Chondrocyte (in vitro differentiated cells): ENCODE data around the gene EPS8L2. TPM values are rescaled to one million over a fixed set of nuclear protein-coding genes. Genes with fewer than 3 reads are reported as not detected.

ENCODE experiments used
- DNase-seq: peaks from one replicate; pipeline ENCODE4 v3.0.0; 2021; ENCODE audit warnings: mixed read lengths, low spot score
- H3K27ac Mint-ChIP-seq: one replicate; pipeline ENCODE4 v1.8.0; 2021; ENCODE audit warnings: mild to moderate bottlenecking, moderate library complexity, mixed read lengths; ENCODE audit not compliant: unreplicated experiment
- H3K27me3 Mint-ChIP-seq: 2 replicates; pipeline ENCODE4 v1.8.0; 2021; ENCODE audit warnings: low read depth, mixed read lengths
- H3K36me3 Mint-ChIP-seq: 2 replicates; pipeline ENCODE4 v1.8.0; 2021; ENCODE audit warnings: low read depth, mixed read lengths
- H3K4me1 Mint-ChIP-seq: 2 replicates; pipeline ENCODE4 v1.8.0; 2021; ENCODE audit warnings: low read depth, mild to moderate bottlenecking, mixed read lengths
- H3K4me3 Mint-ChIP-seq: one replicate; pipeline ENCODE4 v1.8.0; 2021; ENCODE audit warnings: mild to moderate bottlenecking, moderate library complexity, mixed read lengths; ENCODE audit not compliant: unreplicated experiment
- H3K9me3 Mint-ChIP-seq: 2 replicates; pipeline ENCODE4 v1.8.0; 2021; ENCODE audit warnings: low read depth, mixed read lengths
- CTCF ChIP-seq: fragments of 200-600 bp; sonication (generic); IDR thresholded peaks from 2 replicates; pipeline ENCODE4 v1.5.0; 2021; ENCODE audit warnings: antibody characterized with exemption, mild to moderate bottlenecking, moderate library complexity
- total RNA-seq: library from RNA; stranded (reverse); gene quantifications from 3 replicates; pipeline ENCODE4 v1.2.1, GENCODE V29; 2021

EPS8L2 gene
- total RNA-seq, 1 donor from 2014 or later = 51.6 TPM

- Mint-ChIP-seq H3K27me3 (no peaks in the 10 kb centered on the region), H3K27ac (peak overlapping the region; percentile 95), H3K4me3 (peak overlapping the region; percentile 77), H3K36me3 (no peaks in the 10 kb centered on the region), H3K4me1 (peaks cover 54% of the 10 kb centered on the region), H3K9me3 (no peaks in the 10 kb centered on the region)
- TF ChIP-seq CTCF = peak; percentile 71
- DNase-seq = peak; percentile 86
These were observed 1.2 kb downstream of the EPS8L2 start for GRCh38 chr11:706957-707816.

- Mint-ChIP-seq H3K4me3 (peak overlapping the region; percentile 71), H3K27ac (peak overlapping the region; percentile 77), H3K36me3 (no peaks in the 10 kb centered on the region), H3K4me1 (peaks cover 50% of the 10 kb centered on the region), H3K9me3 (no peaks in the 10 kb centered on the region), H3K27me3 (no peaks in the 10 kb centered on the region)
- DNase-seq = peak; percentile 88
- no peak for TF ChIP-seq CTCF
These were observed 1.9 kb downstream of the EPS8L2 start for GRCh38 chr11:707817-708420.

- TF ChIP-seq CTCF = no peak
- peak; percentile 83 for DNase-seq
- Mint-ChIP-seq H3K27me3 (no peaks in the 10 kb centered on the region), H3K36me3 (no peaks in the 10 kb centered on the region), H3K4me1 (peaks cover 44% of the 10 kb centered on the region), H3K27ac (no peak overlapping the region), H3K9me3 (no peaks in the 10 kb centered on the region), H3K4me3 (no peak overlapping the region)
These were observed 2.5 kb downstream of the EPS8L2 start for GRCh38 chr11:708511-708910.

DNA sequence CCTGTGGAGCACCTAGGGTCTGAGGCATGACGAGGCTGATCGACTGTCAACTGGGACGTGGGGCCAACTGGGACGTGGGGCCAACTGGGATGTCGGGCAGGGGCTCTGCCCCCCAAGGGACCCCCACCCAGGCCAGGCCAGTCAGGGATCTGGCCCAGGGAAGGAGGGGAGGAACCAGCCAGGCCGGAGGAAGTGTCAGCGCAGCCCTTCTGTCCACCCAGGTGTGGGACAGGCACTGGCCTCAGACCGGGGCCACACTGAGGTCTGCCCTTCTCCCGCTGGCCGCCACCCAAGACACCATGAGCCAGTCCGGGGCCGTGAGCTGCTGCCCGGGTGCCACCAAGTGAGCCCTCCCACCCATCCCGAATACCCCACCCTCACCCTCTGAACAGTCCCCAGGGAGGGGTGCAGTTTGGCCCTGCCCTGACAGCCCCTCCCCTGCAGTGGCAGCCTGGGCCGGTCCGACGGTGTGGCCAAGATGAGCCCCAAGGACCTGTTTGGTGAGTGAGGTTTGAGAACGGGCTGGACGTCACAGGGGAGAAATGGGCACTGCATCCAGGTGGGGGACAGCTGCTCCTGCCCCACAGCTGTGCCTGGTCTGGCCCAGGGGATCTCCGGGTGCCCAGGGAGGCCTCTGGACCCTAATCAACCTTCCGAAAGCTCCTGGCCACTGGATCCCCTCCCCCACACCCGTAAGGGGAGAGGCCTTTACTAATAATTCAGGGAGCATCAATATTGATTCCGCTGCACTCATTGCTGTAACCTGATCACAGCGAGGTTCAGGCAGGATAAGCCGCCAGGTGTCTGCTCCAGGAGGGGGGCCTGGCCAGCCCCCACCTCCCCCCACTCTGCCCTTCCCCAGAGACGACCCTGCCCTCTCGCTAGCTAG, 3.3 kb downstream of the EPS8L2 start:
- peak; percentile 88 for DNase-seq
- H3K27ac Mint-ChIP-seq = no peak overlapping the region
- peaks cover 37% of the 10 kb centered on the region for H3K4me1 Mint-ChIP-seq
- no peaks in the 10 kb centered on the region for H3K27me3 Mint-ChIP-seq
- no peak overlapping the region for H3K4me3 Mint-ChIP-seq
- H3K9me3 Mint-ChIP-seq = no peaks in the 10 kb centered on the region
- TF ChIP-seq CTCF = no peak
- H3K36me3 Mint-ChIP-seq = no peaks in the 10 kb centered on the region

DNA sequence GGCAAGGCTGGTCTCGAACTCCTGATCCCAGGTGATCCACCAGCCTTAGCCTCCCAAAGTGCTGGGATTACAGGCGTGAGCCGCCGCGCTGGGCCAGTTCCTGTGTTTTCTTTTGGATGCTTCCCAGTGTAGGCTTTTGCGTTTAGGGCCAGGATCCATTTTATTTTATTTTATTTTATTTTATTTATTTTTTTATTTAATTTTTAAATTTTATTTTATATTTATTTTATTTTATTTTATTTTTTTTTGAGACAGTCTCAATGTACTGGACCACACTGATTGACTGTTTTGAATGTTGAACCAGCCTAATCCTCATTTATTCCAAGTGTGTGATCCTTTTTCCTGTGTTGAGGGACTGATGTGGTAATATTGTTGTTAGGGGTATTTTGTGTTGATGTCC, 8.4 kb downstream of the EPS8L2 start:
- H3K36me3 Mint-ChIP-seq = peaks cover 4% of the 10 kb centered on the region
- no peak for TF ChIP-seq CTCF
- H3K4me1 Mint-ChIP-seq = peaks cover 16% of the 10 kb centered on the region
- no peak for DNase-seq
- H3K27me3 Mint-ChIP-seq = no peaks in the 10 kb centered on the region
- peaks cover 3% of the 10 kb centered on the region for H3K9me3 Mint-ChIP-seq
- no peak overlapping the region for H3K27ac Mint-ChIP-seq
- no peak overlapping the region for H3K4me3 Mint-ChIP-seq
